Measurements from ENCODE around the gene UNC80.

UNC80 gene

GRCh38 chr2:209970711-209971110 lies 199.1 kb downstream of the UNC80 start:
- no peak for DNase-seq (ENCODE audit: low read depth in 2 of 2)

GRCh38 chr2:209973328-209973727 lies 201.7 kb downstream of the UNC80 start:
- DNase-seq (ENCODE audit: low read depth in 2 of 2): no peak

GRCh38 chr2:209974576-209974975 lies 202.9 kb downstream of the UNC80 start:
- DNase-seq (ENCODE audit: low read depth in 2 of 2): no peak

- DNase-seq (ENCODE audit: low read depth in 2 of 2): no peak
Observed at GRCh38 chr2:209976698-209977385, 205.2 kb downstream of the UNC80 start.

GRCh38 chr2:209977386-209978239 lies 206.0 kb downstream of the UNC80 start:
- DNase-seq (ENCODE audit: low read depth in 2 of 2): no peak

GRCh38 chr2:209984291-209984690 lies 212.7 kb downstream of the UNC80 start:
- no peak for DNase-seq (ENCODE audit: low read depth in 2 of 2)

GRCh38 chr2:209985874-209986273 lies 214.2 kb downstream of the UNC80 start:
- no peak for DNase-seq (ENCODE audit: low read depth in 2 of 2)

- DNase-seq (ENCODE audit: low read depth in 2 of 2): no peak
Observed at GRCh38 chr2:209986415-209986814, 214.8 kb downstream of the UNC80 start.

GRCh38 chr2:209988010-209988409 lies 216.4 kb downstream of the UNC80 start:
- no peak for DNase-seq (ENCODE audit: low read depth in 2 of 2)

- DNase-seq (ENCODE audit: low read depth in 2 of 2): no peak
Observed at GRCh38 chr2:209990838-209991237, 219.2 kb downstream of the UNC80 start.

- no peak for DNase-seq (ENCODE audit: low read depth in 2 of 2)
Observed at GRCh38 chr2:209993968-209994367, 222.3 kb downstream of the UNC80 start.

- no peak for DNase-seq (ENCODE audit: low read depth in 2 of 2)
Observed at GRCh38 chr2:209998596-209998995, 227.0 kb downstream of the UNC80 start.

GRCh38 chr2:210000464-210001324 lies 229.1 kb downstream of the UNC80 start:
- DNase-seq (ENCODE audit: low read depth in 2 of 2): no peak

GRCh38 chr2:210002158-210003157 lies 230.8 kb downstream of the UNC80 start, which contains the start of gene RPE:
Gene RPE (plus strand): TSS chr2:210002638. CDS start chr2:210002662, 24 bp downstream.
- DNase-seq (ENCODE audit: low read depth in 2 of 2): peak; percentile 97

- DNase-seq (ENCODE audit: low read depth in 2 of 2): no peak
Observed at GRCh38 chr2:210003359-210003758, 231.7 kb downstream of the UNC80 start.

GRCh38 chr2:210004881-210005280 lies 233.2 kb downstream of the UNC80 start:
- no peak for DNase-seq (ENCODE audit: low read depth in 2 of 2)

GRCh38 chr2:210007895-210008294 lies 236.3 kb downstream of the UNC80 start:
- no peak for DNase-seq (ENCODE audit: low read depth in 2 of 2)

GRCh38 chr2:210009126-210009525 lies 237.5 kb downstream of the UNC80 start:
- no peak for DNase-seq (ENCODE audit: low read depth in 2 of 2)

- DNase-seq (ENCODE audit: low read depth in 2 of 2): no peak
Observed at GRCh38 chr2:210009896-210010295, 238.3 kb downstream of the UNC80 start.

- no peak for DNase-seq (ENCODE audit: low read depth in 2 of 2)
Observed at GRCh38 chr2:210020138-210020537, 248.5 kb downstream of the UNC80 start.

- no peak for DNase-seq (ENCODE audit: low read depth in 2 of 2)
Observed at GRCh38 chr2:210022824-210023223, 251.2 kb downstream of the UNC80 start.
